ENCODE measurements around the gene PRKCB.
A peak's percentile ranks its signal among the peaks of the same experiment; 100 is the strongest.

Gene PRKCB

DNA sequence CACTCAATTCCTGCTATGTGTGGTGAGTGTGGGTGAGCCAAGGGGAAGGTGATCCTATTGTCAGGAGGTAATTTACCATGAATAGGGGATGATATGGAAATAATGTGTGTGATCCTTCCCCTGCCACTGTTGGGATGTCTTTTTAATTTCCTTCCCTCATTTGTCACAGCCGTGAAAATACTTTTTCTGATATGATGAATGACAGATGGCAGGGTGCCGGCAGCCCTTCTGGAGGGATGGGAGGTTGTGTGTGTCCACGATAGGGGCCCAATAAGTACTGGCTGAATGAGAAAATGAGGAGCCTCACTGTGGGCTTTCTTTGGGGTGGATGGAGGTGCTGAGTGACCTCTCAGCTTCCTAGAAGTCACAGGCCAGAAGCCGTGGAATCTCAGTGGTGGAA lies 109.5 kb downstream of the PRKCB start:
- no peak for DNase-seq

- no peak for DNase-seq
Measured at GRCh38 chr16:23947838-23948237, 112.1 kb downstream of the PRKCB start.

DNA sequence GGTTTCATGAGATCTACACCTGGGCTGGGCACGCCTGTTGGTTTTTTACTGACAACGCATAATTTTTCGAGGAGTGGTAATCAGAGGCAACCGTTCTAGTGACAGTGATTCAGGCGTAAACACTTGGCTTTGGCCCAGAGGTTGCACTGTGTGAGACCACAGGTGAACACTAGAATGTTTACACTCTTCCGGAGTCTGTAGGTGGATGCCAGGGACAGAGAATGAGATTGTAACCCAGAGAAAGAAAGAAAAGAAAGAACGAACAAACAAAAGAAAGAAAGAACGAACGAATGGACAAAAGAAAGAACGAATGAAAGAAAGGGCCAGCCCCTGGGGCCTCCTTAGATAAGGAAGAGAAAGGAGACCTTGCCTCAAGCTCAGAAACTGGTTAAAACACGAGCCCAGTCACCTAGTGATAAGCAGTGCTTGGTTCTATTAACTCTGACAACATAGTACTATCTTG lies 113.2 kb downstream of the PRKCB start:
- DNase-seq, result no peak

DNA sequence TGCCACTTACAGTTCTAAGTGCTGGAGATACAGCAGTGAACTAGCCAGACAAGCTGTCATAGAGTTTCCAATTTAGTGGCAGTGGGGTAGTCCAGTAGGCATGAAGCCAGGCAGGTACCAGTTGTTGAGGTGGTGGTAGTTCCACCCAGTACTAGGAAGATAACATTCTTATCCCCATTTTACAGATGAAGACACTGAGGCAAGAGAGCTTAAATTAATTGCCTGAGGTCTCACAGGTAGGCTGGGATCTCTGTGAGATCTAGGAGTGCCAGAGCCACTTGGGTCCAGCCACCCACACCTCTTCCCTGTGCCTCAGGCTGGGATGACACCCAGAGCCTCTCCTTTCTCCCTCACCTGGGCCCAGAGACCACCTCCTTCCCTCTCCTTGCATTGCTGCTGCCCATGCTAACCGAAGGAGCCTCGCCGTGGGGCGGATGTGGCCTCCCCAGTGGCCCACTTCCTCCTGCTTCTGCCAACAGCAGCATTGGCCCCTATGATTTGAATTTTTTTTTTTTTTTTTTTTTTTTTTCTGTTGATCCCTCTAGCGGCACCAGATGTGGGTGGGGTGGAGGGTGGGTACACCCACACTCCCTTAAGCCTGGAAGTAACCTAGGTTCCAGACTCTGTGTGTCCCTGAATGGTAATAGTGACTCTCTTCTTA lies 114.0 kb downstream of the PRKCB start:
- DNase-seq, result no peak

DNA sequence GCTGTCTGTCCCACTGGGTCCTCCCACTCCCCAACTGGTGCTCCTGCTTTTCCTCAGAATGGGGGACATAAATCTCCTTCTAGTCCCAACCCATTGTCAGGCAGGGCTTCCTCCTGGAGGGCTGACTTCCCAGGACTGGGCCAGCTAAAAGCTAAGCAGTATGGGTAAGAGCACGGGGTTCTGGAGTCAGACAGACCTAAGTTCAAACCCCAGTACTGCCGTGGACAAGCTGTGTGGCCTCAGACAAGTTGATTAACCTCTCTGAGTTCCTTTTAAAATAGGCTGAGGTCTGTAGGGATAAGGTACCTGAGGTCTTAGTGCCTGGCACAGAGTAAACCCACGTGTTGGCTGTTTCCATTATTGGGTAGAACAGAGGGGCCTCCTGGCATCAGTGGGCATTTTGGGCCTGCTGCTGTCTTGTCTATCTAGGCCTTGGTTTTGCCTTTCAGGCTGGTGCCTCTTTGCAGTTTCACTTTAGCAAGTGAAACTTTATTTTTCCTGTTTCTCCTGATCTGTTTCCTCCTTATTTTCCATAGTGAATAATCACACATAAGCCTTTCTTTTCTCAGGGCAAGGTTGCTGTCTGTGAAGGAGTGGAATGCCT lies 114.6 kb downstream of the PRKCB start:
- DNase-seq, result no peak

- DNase-seq, result no peak
Measured at GRCh38 chr16:23950898-23951297, 115.1 kb downstream of the PRKCB start.

GRCh38 chr16:23952128-23952970 lies 116.6 kb downstream of the PRKCB start:
- peak; percentile 51 for DNase-seq

GRCh38 chr16:23952971-23953300 lies 117.2 kb downstream of the PRKCB start:
- DNase-seq, result no peak

DNA sequence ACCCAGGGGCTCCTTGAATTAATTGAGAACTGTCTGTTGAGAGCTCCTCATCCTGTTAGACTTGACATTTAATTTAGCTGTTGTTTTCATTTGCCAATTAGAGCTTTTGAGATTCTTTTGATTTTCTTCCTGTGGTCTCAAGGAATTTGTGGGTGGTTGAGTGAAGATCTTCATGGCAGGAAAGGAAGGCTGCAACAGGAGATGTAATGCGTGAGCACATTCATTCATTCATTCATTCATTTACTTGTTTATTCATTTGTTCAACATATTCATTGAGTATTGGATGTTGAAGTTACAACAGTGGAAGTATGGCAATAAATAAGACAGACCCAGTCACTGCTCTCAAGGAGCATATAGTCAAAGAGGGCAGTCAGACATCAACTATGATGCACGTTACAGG lies 117.7 kb downstream of the PRKCB start:
- DNase-seq, result no peak

- DNase-seq, result no peak
Measured at GRCh38 chr16:23955088-23955487, 119.3 kb downstream of the PRKCB start.

- DNase-seq, result no peak
Measured at GRCh38 chr16:23957287-23957686, 121.5 kb downstream of the PRKCB start.

- DNase-seq, result no peak
Measured at GRCh38 chr16:23959072-23959751, 123.4 kb downstream of the PRKCB start.

GRCh38 chr16:23959752-23960072 lies 123.9 kb downstream of the PRKCB start:
- DNase-seq, result no peak

- no peak for DNase-seq
Measured at GRCh38 chr16:23960081-23960885, 124.5 kb downstream of the PRKCB start.

GRCh38 chr16:23962001-23962400 lies 126.2 kb downstream of the PRKCB start:
- no peak for DNase-seq

GRCh38 chr16:23964136-23964535 lies 128.4 kb downstream of the PRKCB start:
- no peak for DNase-seq

DNA sequence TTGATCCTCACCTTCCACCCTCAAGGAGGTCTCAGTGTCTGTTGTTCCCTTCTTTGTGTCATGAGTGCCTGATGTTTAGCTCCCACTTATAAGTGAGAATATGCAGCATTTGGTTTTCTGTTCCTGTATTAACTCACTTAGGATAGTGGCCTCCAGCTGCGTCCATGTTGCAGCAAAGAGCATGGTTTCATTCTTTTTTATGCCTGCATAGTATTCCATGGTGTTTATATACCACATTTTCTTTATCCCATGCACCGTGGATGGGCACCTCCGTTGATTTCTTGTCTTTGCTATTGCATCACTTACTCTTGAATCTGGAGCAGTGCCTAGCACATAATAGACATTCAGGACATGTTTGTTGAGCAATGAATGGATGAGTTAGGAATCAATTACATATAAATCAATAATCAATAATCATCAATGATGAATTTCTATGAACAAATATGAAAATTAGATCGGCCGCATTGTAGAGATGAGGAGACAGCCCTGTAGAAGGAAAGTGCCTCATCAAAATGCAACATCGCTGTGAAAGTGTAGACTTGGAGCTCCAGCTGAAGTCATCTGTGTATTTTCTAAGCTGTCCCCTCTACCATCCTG lies 129.5 kb downstream of the PRKCB start:
- DNase-seq, result no peak

DNA sequence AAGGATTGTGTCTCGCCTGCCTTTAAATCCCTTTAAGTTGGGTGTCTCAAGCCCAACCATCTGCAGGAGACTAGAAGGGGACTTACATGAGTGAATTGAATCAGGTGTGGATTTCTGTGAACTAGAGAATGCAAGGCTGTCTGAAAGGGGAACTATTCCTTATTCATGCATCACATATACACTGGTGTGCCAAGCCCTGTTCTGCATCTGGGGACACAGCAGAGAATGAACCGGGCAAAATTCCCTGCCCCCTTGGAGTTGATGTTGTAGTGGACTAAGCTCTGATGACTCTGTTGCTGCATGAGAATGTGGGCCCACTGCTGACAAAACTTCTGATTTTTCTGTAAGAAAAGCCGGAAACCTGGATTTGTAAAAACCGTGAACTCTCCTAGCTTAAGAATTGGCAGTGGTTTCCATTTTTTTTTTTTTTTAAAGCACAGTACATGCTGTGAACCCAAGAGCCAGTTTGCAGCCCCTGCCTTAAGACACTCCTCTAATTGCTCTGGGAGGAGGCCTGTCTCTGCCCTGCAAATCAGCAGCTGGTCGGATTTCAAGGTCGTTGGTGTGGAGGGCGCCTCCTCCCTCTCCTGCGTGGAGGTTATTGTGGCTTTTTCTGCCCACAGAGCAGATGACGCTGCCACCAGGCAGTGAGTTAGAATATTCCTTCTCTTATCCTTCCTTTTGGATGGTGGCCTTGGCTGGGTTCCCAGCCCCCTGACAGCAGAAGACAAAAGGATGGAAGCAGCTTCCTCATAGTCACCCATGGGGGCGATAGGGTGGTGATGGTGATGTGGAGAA lies 131.0 kb downstream of the PRKCB start:
- no peak for DNase-seq

- no peak for DNase-seq
Measured at GRCh38 chr16:23967775-23968174, 132.0 kb downstream of the PRKCB start.

DNA sequence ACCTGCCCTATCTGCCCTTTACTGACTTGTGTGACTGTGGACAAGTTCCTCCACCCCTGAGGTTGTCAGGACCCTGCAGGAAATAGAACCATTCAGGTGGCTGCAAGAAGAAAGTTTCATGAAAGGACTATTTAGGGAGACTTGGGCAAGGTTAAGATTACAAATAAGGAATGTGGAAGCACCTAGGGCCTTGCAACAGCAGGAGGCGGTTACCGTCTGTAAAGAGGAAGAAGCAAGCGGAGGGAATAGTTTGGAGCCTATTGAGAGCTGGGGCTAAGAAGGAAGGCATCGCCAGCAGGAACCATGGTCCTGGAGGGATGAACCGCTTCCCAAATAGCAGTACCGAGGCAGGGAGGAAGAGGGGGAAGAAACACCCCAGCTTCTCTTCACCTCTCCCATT lies 132.4 kb downstream of the PRKCB start:
- DNase-seq, result no peak

DNA sequence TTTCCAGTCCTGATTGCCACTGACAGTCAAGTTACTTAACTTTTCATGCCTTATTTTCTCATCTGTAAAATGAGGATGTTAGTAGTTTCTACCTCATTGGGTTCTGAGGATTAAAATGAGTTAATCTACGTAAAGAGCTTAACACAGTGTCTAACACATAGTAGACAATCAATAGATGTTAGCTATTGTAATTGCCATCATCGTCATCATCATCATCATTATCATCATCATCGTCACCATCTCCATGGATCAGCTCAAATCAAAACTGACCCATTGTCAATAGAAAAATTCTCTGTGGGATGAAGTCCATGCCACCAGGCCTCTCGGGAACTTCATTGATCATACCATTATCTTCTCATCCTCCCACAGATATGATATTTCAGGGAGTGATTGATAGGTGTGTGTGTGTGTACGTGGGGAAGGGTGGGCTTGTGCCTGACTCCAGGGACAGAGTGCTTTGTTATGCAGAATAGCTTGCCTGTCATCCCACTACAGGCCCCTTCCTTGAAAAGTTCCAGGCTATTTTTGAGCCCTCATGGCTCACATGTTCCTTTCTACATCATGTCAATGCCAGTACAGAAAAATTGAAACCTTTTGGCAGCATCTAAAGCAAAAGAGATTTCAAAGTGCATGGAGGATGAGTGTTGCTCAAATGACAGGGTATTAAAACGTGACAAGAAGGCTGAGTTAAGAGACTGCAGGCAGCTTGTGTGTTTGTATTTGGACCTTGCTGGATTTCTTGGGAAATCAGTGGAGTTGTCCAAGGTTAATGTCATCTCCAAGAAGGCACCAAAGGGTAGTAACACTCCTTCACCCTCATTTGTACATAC lies 133.9 kb downstream of the PRKCB start:
- DNase-seq, result no peak
